GM12892 (cell line): ENCODE measurements around the gene TCEANC2.

Experiments used
- POLR2A ChIP-seq: IDR thresholded peaks from 2 replicates; pipeline ENCODE4 v1.6.1; 2011; ENCODE audit warnings: low read depth, low read length, control low read depth
- POLR2AphosphoS5 ChIP-seq: IDR thresholded peaks from 2 replicates; pipeline ENCODE4 v1.6.1; 2011; ENCODE audit warnings: low read depth, low read length, control low read depth

GRCh38 chr1:54006508-54006907 lies 46.9 kb upstream of the TCEANC2 start:
- no peak for TF ChIP-seq POLR2AphosphoS5
- no peak for TF ChIP-seq POLR2A
